K562 (cell line): ENCODE data around the gene KCNJ15. TPM values are rescaled to one million over a fixed set of nuclear protein-coding genes. Genes with fewer than 3 reads are reported as not detected.

Experiments used
- ATAC-seq: fragments of 200-7000 bp; cut with Tn5 transposase; 3 replicates; pipeline ENCODE4 v1.9.1; 2020; ENCODE audit warnings: moderate library complexity
- BruUV-seq: library from RNA; stranded (reverse); fragments of 400-500 nt; replicated peaks from 2 replicates; lab custom pipeline; 2021; lab: Mats Ljungman, UMichigan
- CTCF ChIA-PET: fragments of 300-600 bp; formaldehyde crosslinking; extraction: SDS; loops from one replicate; lab custom pipeline; 2021; ENCODE audit warnings: low intra/inter-chr PET ratio; lab: Yijun Ruan, JAX
- POLR2A ChIA-PET: fragments of 300-600, 350-650 bp; sonication (Branson Sonifier 250); formaldehyde crosslinking; extraction: SDS; loops from one replicate; lab custom pipeline; 2021; ENCODE audit warnings: antibody characterized with exemption, inconsistent platforms; lab: Yijun Ruan, JAX
- DNase-seq, 4 experiments: peaks; one replicate each; pipeline versions ENCODE4 v3.0.0 to v3.0.0-alpha.2; 2011 to 2018; ENCODE audit warnings: low spot score in 3 of 4, mixed read lengths in 3 of 4; ENCODE audit errors: extremely low read depth in 1 of 4
- FAIRE-seq: peaks from 2 replicates; lab custom pipeline; 2011; peaks lifted over from hg19 to GRCh38; lab: Jason Lieb, UNC
- H2AFZ ChIP-seq: 2 replicates; pipeline ENCODE4 v1.6.0; 2011; ENCODE audit warnings: low read depth, low read length, control low read depth, inconsistent platforms
- H3K27ac ChIP-seq: fragments of 200-600 bp; 3 replicates; pipeline ENCODE4 v1.8.0; 2011; ENCODE audit warnings: low read depth, mild to moderate bottlenecking, control low read depth, inconsistent platforms, low read length, moderate library complexity, mixed read lengths; ENCODE audit errors: extremely low read depth
- H3K27me3 ChIP-seq, 2 experiments: fragments of 300-600 bp in 1 of 2; 2 replicates in 1 of 2; 3 replicates in 1 of 2; pipeline versions ENCODE4 v1.6.0 to v1.8.0; 2011; ENCODE audit warnings: inconsistent platforms in 2 of 2, low read length in 2 of 2, mild to moderate bottlenecking in 1 of 2, mixed read lengths in 1 of 2, moderate library complexity in 1 of 2; ENCODE audit not compliant: control insufficient read depth in 2 of 2, insufficient read depth in 2 of 2
- H3K36me3 ChIP-seq: fragments of 300-600 bp; 3 replicates; pipeline ENCODE4 v1.8.0; 2011; ENCODE audit warnings: mild to moderate bottlenecking, low read length, inconsistent platforms; ENCODE audit not compliant: control insufficient read depth, insufficient read depth
- H3K4me1 ChIP-seq, 2 experiments: fragments of 200-600 bp in 1 of 2; replicated peaks in 1 of 2; 2 replicates in 1 of 2; 3 replicates in 1 of 2; pipeline versions ENCODE4 v1.5.1 to v1.8.0; 2011; ENCODE audit warnings: inconsistent platforms in 2 of 2, low read length in 2 of 2, mild to moderate bottlenecking in 1 of 2, mixed read lengths in 1 of 2, moderate library complexity in 1 of 2; ENCODE audit not compliant: control insufficient read depth in 2 of 2, insufficient read depth in 2 of 2
- H3K4me2 ChIP-seq: 2 replicates; pipeline ENCODE4 v1.6.1; 2011; ENCODE audit warnings: low read length, control low read depth, inconsistent platforms, mixed read lengths; ENCODE audit not compliant: insufficient read depth
- H3K4me3 ChIP-seq: fragments of 200-600 bp; sonication (generic), shearing (Covaris generic); 2 replicates; pipeline ENCODE4 v1.5.1; 2016; ENCODE audit warnings: control low read depth, inconsistent platforms
- H3K79me2 ChIP-seq: fragments of 200-600 bp; 3 replicates; pipeline ENCODE4 v1.8.0; 2011; ENCODE audit warnings: low read length, inconsistent platforms; ENCODE audit not compliant: control insufficient read depth, insufficient read depth
- H3K9ac ChIP-seq, 2 experiments: 2 replicates each; pipeline versions ENCODE4 v1.6.0 to v1.6.1; 2011; ENCODE audit warnings: low read depth in 2 of 2, low read length in 2 of 2, control low read depth in 1 of 2, inconsistent platforms in 1 of 2, mild to moderate bottlenecking in 1 of 2, mixed read lengths in 1 of 2; ENCODE audit not compliant: insufficient read depth in 1 of 2
- H3K9me1 ChIP-seq: one replicate; pipeline ENCODE4 v1.6.0; 2011; ENCODE audit warnings: inconsistent platforms, mild to moderate bottlenecking, low read length, moderate library complexity; ENCODE audit not compliant: control insufficient read depth, insufficient read depth
- H3K9me3 ChIP-seq: replicated peaks from 2 replicates; pipeline ENCODE4 v1.5.1; 2011; ENCODE audit warnings: low read depth, low read length, inconsistent platforms; ENCODE audit not compliant: control insufficient read depth, insufficient read depth
- H4K20me1 ChIP-seq: replicated peaks from 2 replicates; pipeline ENCODE4 v1.6.1; 2011; ENCODE audit warnings: low read length, inconsistent platforms, mixed read lengths; ENCODE audit not compliant: control insufficient read depth, insufficient read depth
- ATF3 ChIP-seq, 2 experiments: fragments of 450-650 bp in 1 of 2; sonication (generic) in 1 of 2; formaldehyde crosslinking in 1 of 2; IDR thresholded peaks in 1 of 2; conservative IDR thresholded peaks in 1 of 2; 2 replicates each; pipeline versions ENCODE4 v1.6.1 to v1.8.1; 2016 to 2023; ENCODE audit warnings: mild to moderate bottlenecking in 2 of 2, moderate library complexity in 2 of 2, inconsistent platforms in 1 of 2, missing genetic modification reagents in 1 of 2
- BRF2 ChIP-seq: IDR thresholded peaks from 3 replicates; pipeline ENCODE4 v1.6.1; 2011; ENCODE audit warnings: borderline replicate concordance, mild to moderate bottlenecking; ENCODE audit not compliant: insufficient read length, insufficient read depth
- CREB1 ChIP-seq, 2 experiments: sonication (generic) in 1 of 2; formaldehyde crosslinking in 1 of 2; IDR thresholded peaks; 2 replicates each; pipeline versions ENCODE4 v1.6.1 to v1.8.0; 2012 to 2022; ENCODE audit warnings: inconsistent platforms in 1 of 2, mild to moderate bottlenecking in 1 of 2, missing genetic modification reagents in 1 of 2, moderate library complexity in 1 of 2
- GABPB2 ChIP-seq: fragments of 250-450 bp; sonication (Bioruptor Pico); conservative IDR thresholded peaks from 2 replicates; pipeline ENCODE4 v1.5.1; 2021; ENCODE audit warnings: mild to moderate bottlenecking
- HCFC1 ChIP-seq: IDR thresholded peaks from 2 replicates; pipeline ENCODE4 v1.6.1; 2012; ENCODE audit warnings: low read depth, low read length, improper control_type of control experiment
- MCM5 ChIP-seq: fragments of 450-650 bp; IDR thresholded peaks from 2 replicates; pipeline ENCODE4 v1.6.1; 2016; ENCODE audit warnings: low read depth
- MED1 ChIP-seq: sonication (generic); formaldehyde crosslinking; IDR thresholded peaks from 2 replicates; pipeline ENCODE4 v1.8.1; 2023; ENCODE audit warnings: missing genetic modification reagents, borderline replicate concordance
- MIER1 ChIP-seq: fragments of 450-650 bp; IDR thresholded peaks from 2 replicates; pipeline ENCODE4 v1.6.1; 2016; ENCODE audit warnings: antibody characterized with exemption, mild to moderate bottlenecking, low read depth
- ZNF133 ChIP-seq: fragments of 250-450 bp; sonication (Bioruptor Pico); IDR thresholded peaks from 2 replicates; pipeline ENCODE4 v1.4.0; 2020; ENCODE audit warnings: mild to moderate bottlenecking
- ZNF232 ChIP-seq: sonication (generic); formaldehyde crosslinking; IDR thresholded peaks from 2 replicates; pipeline ENCODE4 v1.8.0; 2022; ENCODE audit warnings: mild to moderate bottlenecking, missing genetic modification reagents
- ZNF316 ChIP-seq: fragments of 450-650 bp; IDR thresholded peaks from 2 replicates; pipeline ENCODE4 v1.6.1; 2016
- WGBS: fragments of 100-300 bp; shearing (Covaris generic); methylation state at CpG from one replicate; pipeline ENCODE4 v1.1.6; 2016; ENCODE audit warnings: low coverage, mixed read lengths; ENCODE audit not compliant: insufficient coverage; ENCODE audit errors: missing lambda C conversion rate; 5-methylcytosine and 5-hydroxymethylcytosine counted together
- in situ Hi-C: fragments of 300-500 bp; cut with MboI; formaldehyde crosslinking; loops from 4 replicates; pipeline ENCODE4 v1.15.0; 2018; ENCODE audit warnings: inconsistent platforms, mixed read lengths
- intact Hi-C: fragments of 100-400 bp; cut with micrococcal nuclease; formaldehyde crosslinking; loops from 2 replicates; pipeline ENCODE4 v1.14.2; 2022
- polyA plus RNA-seq, 8 experiments: library from polyadenylated mRNA; depleted of rRNA in 4 of 8; stranded (reverse) in 5 of 8; unstranded in 3 of 8; fragments of >200 nt; fragmentation: Nextera tagmentation in 2 of 8; fragmentation: Illumina TruSeq in 1 of 8; extraction: Ambion mirVana in 2 of 8; extraction: Trizol in 1 of 8; gene quantifications; 2 replicates each; pipeline versions ENCODE4 v1.2.1 to v1.2.3, GENCODE V29; 2011 to 2014; ENCODE audit warnings: inconsistent platforms in 1 of 8, missing spikeins in 1 of 8
- total RNA-seq, 7 experiments: library from RNA; depleted of rRNA in 6 of 7; stranded (reverse); fragments of >200 nt in 6 of 7; fragmentation: Illumina TruSeq in 2 of 7; extraction: Trizol in 2 of 7; gene quantifications; 2 replicates each; pipeline versions ENCODE4 v1.2.1 to v1.2.3, GENCODE V29; 2011 to 2021; ENCODE audit warnings: low replicate concordance in 1 of 7

Gene KCNJ15
- total and polyA plus RNA-seq, 9 of the 15 experiments (the other 6 are each of a cell fraction or from before 2014, with no cell fraction given) = 0.20 to 3.0 (median 0.72) TPM; not detected in 1

- no TSS peak for BruUV-seq
- TF ChIP-seq GABPB2 (CRISPR knock-in tag) (no peak), CREB1 (IDR thresholded peaks at IDR 0.05) (no peak), CREB1 (CRISPR knock-in tag; IDR thresholded peaks at IDR 0.05) (no peak)
- Histone ChIP-seq H3K9me1 (no peaks in the 10 kb centered on the region), H3K9me3 (no peaks in the 10 kb centered on the region; the same call in 1 of the 2 replicates), H3K27ac (no peak overlapping the region), H3K9ac (no peak overlapping the region), H3K79me2 (no peaks in the 10 kb centered on the region), H3K36me3 (no peaks in the 10 kb centered on the region), H2AFZ (no peak overlapping the region), H3K27me3 (peaks cover 7 to 9% of the 10 kb centered on the region in 2 experiments; a peak in 4 of 5 replicates), H4K20me1 (no peaks in the 10 kb centered on the region), H3K4me2 (no peak overlapping the region), H3K4me1 (no peaks in the 10 kb centered on the region), H3K4me3 (no peak overlapping the region)
- DNase-seq = no peak
- 6% methylated on average over 2 of the region's 2 CpGs for WGBS
- POLR2A ChIA-PET = no interaction called here
- ATAC-seq = no peak
- CTCF ChIA-PET = no interaction called here
- no peak for FAIRE-seq
- intact Hi-C loops = no loop called here
- in situ Hi-C loops = no loop called here
Observed at GRCh38 chr21:38236232-38236631, 20.6 kb upstream of the KCNJ15 start.

- no peak overlapping the region for H2AFZ ChIP-seq
- 0% methylated on average over 4 of the region's 4 CpGs for WGBS
- ChIA-PET POLR2A (interaction anchor here (0.6 kb wide), 1 partner anchor 1630 kb away, joined by 3 read pairs; no protein-coding TSS in a partner anchor), CTCF (no interaction called here)
- no peaks in the 10 kb centered on the region for H3K9me1 ChIP-seq
- BruUV-seq = no TSS peak
- intact Hi-C loops (no loop called here), in situ Hi-C loops (no loop called here)
- H4K20me1 ChIP-seq = no peaks in the 10 kb centered on the region
- no peaks in the 10 kb centered on the region for H3K79me2 ChIP-seq
- ATAC-seq (no peak), FAIRE-seq (no peak), DNase-seq (no peak)
- H3K4me2 ChIP-seq = no peak overlapping the region
- no peak overlapping the region for H3K4me3 ChIP-seq
- H3K4me1 ChIP-seq = no peaks in the 10 kb centered on the region
- no peak overlapping the region for H3K9ac ChIP-seq
- peaks cover 10 to 23% of the 10 kb centered on the region in 2 experiments; a peak in 4 of 5 replicates for H3K27me3 ChIP-seq
- no peak for TF ChIP-seq ATF3 (IDR thresholded peaks at IDR 0.05)
- no peak for TF ChIP-seq ATF3 (CRISPR knock-in tag; conservative IDR thresholded peaks at IDR 0.05)
- TF ChIP-seq MIER1 = no peak
- no peak for TF ChIP-seq MED1 (CRISPR knock-in tag)
- TF ChIP-seq BRF2 = no peak
- TF ChIP-seq ZNF232 (CRISPR knock-in tag) = no peak
- TF ChIP-seq HCFC1 = no peak
- no peak for TF ChIP-seq ZNF133 (CRISPR knock-in tag)
- no peak for TF ChIP-seq MCM5
- no peak for TF ChIP-seq ZNF316
- no peaks in the 10 kb centered on the region for H3K36me3 ChIP-seq
- no peaks in the 10 kb centered on the region for H3K9me3 ChIP-seq
- H3K27ac ChIP-seq = no peak overlapping the region
Observed at GRCh38 chr21:38239672-38240071, 17.1 kb upstream of the KCNJ15 start.
